HG03025 (cell line): ENCODE measurements around the gene TBC1D22A.

Source experiments
- ATAC-seq: cut with Tn5 transposase; IDR thresholded peaks from one replicate; pipeline ENCODE4 v1.9.1; 2021; ENCODE audit warnings: mild to moderate bottlenecking, moderate library complexity; ENCODE audit not compliant: unreplicated experiment, low FRiP score

The TBC1D22A gene

GRCh38 chr22:47034905-47035419 lies 272.5 kb downstream of the TBC1D22A start:
- no peak for ATAC-seq

- ATAC-seq, result no peak
These were observed 273.0 kb downstream of the TBC1D22A start for GRCh38 chr22:47035425-47035881.

GRCh38 chr22:47036352-47036751 lies 273.9 kb downstream of the TBC1D22A start:
- no peak for ATAC-seq

- ATAC-seq, result no peak
These were observed 274.6 kb downstream of the TBC1D22A start for GRCh38 chr22:47036936-47037485.

- ATAC-seq, result no peak
These were observed 275.9 kb downstream of the TBC1D22A start for GRCh38 chr22:47038206-47038835.

GRCh38 chr22:47039356-47039755 lies 276.9 kb downstream of the TBC1D22A start:
- ATAC-seq, result no peak

- no peak for ATAC-seq
These were observed 278.2 kb downstream of the TBC1D22A start for GRCh38 chr22:47040486-47041270.

- ATAC-seq, result no peak
These were observed 279.0 kb downstream of the TBC1D22A start for GRCh38 chr22:47041271-47042115.

- no peak for ATAC-seq
These were observed 279.8 kb downstream of the TBC1D22A start for GRCh38 chr22:47042116-47042825.

GRCh38 chr22:47042861-47043496 lies 280.5 kb downstream of the TBC1D22A start:
- no peak for ATAC-seq

GRCh38 chr22:47043835-47044721 lies 281.6 kb downstream of the TBC1D22A start:
- no peak for ATAC-seq

GRCh38 chr22:47044722-47045535 lies 282.5 kb downstream of the TBC1D22A start:
- ATAC-seq, result no peak

GRCh38 chr22:47045691-47046410 lies 283.4 kb downstream of the TBC1D22A start:
- no peak for ATAC-seq

GRCh38 chr22:47046411-47047065 lies 284.1 kb downstream of the TBC1D22A start:
- ATAC-seq, result no peak

GRCh38 chr22:47047321-47048122 lies 285.1 kb downstream of the TBC1D22A start:
- ATAC-seq, result no peak
